Measurements from ENCODE around the gene BSND. TPM values are rescaled to one million over a fixed set of nuclear protein-coding genes. Genes with fewer than 3 reads are reported as not detected.

The BSND gene
- total and polyA plus RNA-seq, 3 experiments from 2014 or later = not detected

- Mint-ChIP-seq H3K27ac (no peak overlapping the region), H3K4me1 (peaks cover 0 to 11% (median 0%) of the 10 kb centered on the region in 3 donors), H3K4me3 (no peak overlapping the region), H3K9me3 (no peaks in the 10 kb centered on the region), H3K36me3 (no peaks in the 10 kb centered on the region), H3K27me3 (peaks cover 49 to 77% of the 10 kb centered on the region in 2 donors)
- CTCF ChIA-PET = no interaction called here
- POLR2A ChIA-PET = no interaction called here
- peaks cover 3% of the 10 kb centered on the region for H3K27me3 ChIP-seq (ENCODE audit: insufficient read depth, low read length, poor library complexity, severe bottlenecking)
- H3K4me3 ChIP-seq (ENCODE audit: low read length) = no peak overlapping the region
- DNase-seq = no peak
- H3K9me3 ChIP-seq (ENCODE audit: low read length) = no peaks in the 10 kb centered on the region
- no peaks in the 10 kb centered on the region for H3K36me3 ChIP-seq (ENCODE audit: insufficient read depth, low read length)
- H3K27ac ChIP-seq (ENCODE audit: low read depth, low read length) = no peak overlapping the region
- no peaks in the 10 kb centered on the region for H3K4me1 ChIP-seq (ENCODE audit: insufficient read depth, low read length)
These were observed 39.2 kb downstream of the BSND start for GRCh38 chr1:55037733-55038551.

- Histone ChIP-seq H3K4me1 (ENCODE audit: insufficient read depth, low read length) (no peaks in the 10 kb centered on the region), H3K27me3 (ENCODE audit: insufficient read depth, low read length, poor library complexity, severe bottlenecking) (peaks cover 3% of the 10 kb centered on the region), H3K9me3 (ENCODE audit: low read length) (no peaks in the 10 kb centered on the region), H3K27ac (ENCODE audit: low read depth, low read length) (no peak overlapping the region), H3K36me3 (ENCODE audit: insufficient read depth, low read length) (no peaks in the 10 kb centered on the region), H3K4me3 (ENCODE audit: low read length) (no peak overlapping the region)
- H3K9me3 Mint-ChIP-seq = no peaks in the 10 kb centered on the region
- DNase-seq = no peak
- POLR2A ChIA-PET = no interaction called here
- peaks cover 0 to 11% (median 0%) of the 10 kb centered on the region in 3 donors for H3K4me1 Mint-ChIP-seq
- H3K27me3 Mint-ChIP-seq = peaks cover 49 to 72% of the 10 kb centered on the region in 2 donors
- no peak overlapping the region for H3K27ac Mint-ChIP-seq
- H3K4me3 Mint-ChIP-seq = no peak overlapping the region
- H3K36me3 Mint-ChIP-seq = no peaks in the 10 kb centered on the region
- CTCF ChIA-PET = no interaction called here
These were observed 39.8 kb downstream of the BSND start for GRCh38 chr1:55038552-55038838.

GRCh38 chr1:55038974-55039341, 40.2 kb downstream of the BSND start:
- Histone ChIP-seq H3K36me3 (ENCODE audit: insufficient read depth, low read length) (no peaks in the 10 kb centered on the region), H3K9me3 (ENCODE audit: low read length) (no peaks in the 10 kb centered on the region), H3K27me3 (ENCODE audit: insufficient read depth, low read length, poor library complexity, severe bottlenecking) (peaks cover 3% of the 10 kb centered on the region), H3K4me3 (ENCODE audit: low read length) (no peak overlapping the region), H3K27ac (ENCODE audit: low read depth, low read length) (no peak overlapping the region), H3K4me1 (ENCODE audit: insufficient read depth, low read length) (no peaks in the 10 kb centered on the region)
- no peak for DNase-seq
- Mint-ChIP-seq H3K4me1 (peaks cover 0 to 11% (median 0%) of the 10 kb centered on the region in 3 donors), H3K27me3 (peaks cover 49 to 68% of the 10 kb centered on the region in 2 donors), H3K4me3 (no peak overlapping the region), H3K27ac (no peak overlapping the region), H3K36me3 (no peaks in the 10 kb centered on the region), H3K9me3 (no peaks in the 10 kb centered on the region)
- ChIA-PET POLR2A (no interaction called here), CTCF (no interaction called here)

- Histone ChIP-seq H3K4me3 (ENCODE audit: low read length) (no peak within 1 kb of the TSS), H3K36me3 (ENCODE audit: insufficient read depth, low read length) (no peaks in the 10 kb centered on the region), H3K9me3 (ENCODE audit: low read length) (no peaks in the 10 kb centered on the region), H3K4me1 (ENCODE audit: insufficient read depth, low read length) (no peaks in the 10 kb centered on the region), H3K27ac (ENCODE audit: low read depth, low read length) (peak within 1 kb of the TSS; percentile 24), H3K27me3 (ENCODE audit: insufficient read depth, low read length, poor library complexity, severe bottlenecking) (peaks cover 3% of the 10 kb centered on the region)
- Mint-ChIP-seq H3K36me3 (no peaks in the 10 kb centered on the region), H3K27me3 (peaks cover 49 to 62% of the 10 kb centered on the region in 2 donors), H3K4me3 (no peak within 1 kb of the TSS), H3K9me3 (no peaks in the 10 kb centered on the region), H3K27ac (no peak within 1 kb of the TSS), H3K4me1 (peaks cover 0 to 11% (median 0%) of the 10 kb centered on the region in 3 donors)
- no peak for DNase-seq
- ChIA-PET CTCF (no interaction called here), POLR2A (no interaction called here)
These were observed 40.8 kb downstream of the BSND start, which contains the start of gene PCSK9 for GRCh38 chr1:55039342-55040082. TSS of gene PCSK9 (plus strand) at chr1:55039548. CDS start at chr1:55039838, 290 bp downstream.

DNA sequence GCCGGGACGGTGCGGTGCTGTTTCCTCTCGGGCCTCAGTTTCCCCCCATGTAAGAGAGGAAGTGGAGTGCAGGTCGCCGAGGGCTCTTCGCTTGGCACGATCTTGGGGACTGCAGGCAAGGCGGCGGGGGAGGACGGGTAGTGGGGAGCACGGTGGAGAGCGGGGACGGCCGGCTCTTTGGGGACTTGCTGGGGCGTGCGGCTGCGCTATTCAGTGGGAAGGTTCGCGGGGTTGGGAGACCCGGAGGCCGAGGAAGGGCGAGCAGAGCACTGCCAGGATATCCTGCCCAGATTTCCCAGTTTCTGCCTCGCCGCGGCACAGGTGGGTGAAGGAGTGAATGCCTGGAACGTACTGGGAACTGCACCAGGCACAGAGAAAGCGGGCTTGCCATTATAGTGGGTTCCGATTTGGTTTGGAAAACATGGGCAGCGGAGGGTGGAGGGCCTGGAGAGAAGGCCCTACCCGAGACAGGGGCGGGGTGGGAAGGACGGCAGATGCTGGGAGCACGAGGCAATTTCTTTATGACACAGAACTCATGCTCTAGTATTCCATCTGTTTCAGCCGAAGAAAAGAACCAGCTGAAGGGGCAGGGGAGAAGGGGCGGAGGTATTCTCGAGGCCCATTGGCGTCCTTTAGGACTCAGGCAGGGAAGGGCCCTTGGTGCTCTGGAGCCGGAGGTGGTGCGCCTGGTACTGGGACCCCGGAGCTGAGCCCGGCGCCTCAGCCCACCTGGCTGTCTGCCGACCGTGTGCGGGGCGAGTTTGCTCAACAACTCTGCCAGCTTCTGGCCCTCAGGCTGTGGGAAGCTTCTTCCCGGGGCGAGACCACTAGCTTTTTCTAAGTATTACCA, 41.6 kb downstream of the BSND start:
- Histone ChIP-seq H3K4me3 (ENCODE audit: low read length) (no peak overlapping the region), H3K27ac (ENCODE audit: low read depth, low read length) (peak overlapping the region; percentile 24), H3K36me3 (ENCODE audit: insufficient read depth, low read length) (no peaks in the 10 kb centered on the region), H3K4me1 (ENCODE audit: insufficient read depth, low read length) (no peaks in the 10 kb centered on the region), H3K9me3 (ENCODE audit: low read length) (no peaks in the 10 kb centered on the region), H3K27me3 (ENCODE audit: insufficient read depth, low read length, poor library complexity, severe bottlenecking) (peaks cover 3% of the 10 kb centered on the region)
- ChIA-PET POLR2A (no interaction called here), CTCF (interaction anchor here (1.0 kb wide), 1 partner anchor 9 kb away, joined by 3 read pairs; no protein-coding TSS in a partner anchor)
- Mint-ChIP-seq H3K27ac (no peak overlapping the region), H3K36me3 (no peaks in the 10 kb centered on the region), H3K27me3 (peaks cover 46 to 56% of the 10 kb centered on the region in 2 donors), H3K4me3 (no peak overlapping the region), H3K9me3 (no peaks in the 10 kb centered on the region), H3K4me1 (peaks cover 0 to 11% (median 0%) of the 10 kb centered on the region in 3 donors)
- DNase-seq = no peak

GRCh38 chr1:55040933-55041494, 42.3 kb downstream of the BSND start:
- Histone ChIP-seq H3K4me1 (ENCODE audit: insufficient read depth, low read length) (no peaks in the 10 kb centered on the region), H3K9me3 (ENCODE audit: low read length) (no peaks in the 10 kb centered on the region), H3K27me3 (ENCODE audit: insufficient read depth, low read length, poor library complexity, severe bottlenecking) (peaks cover 3% of the 10 kb centered on the region), H3K4me3 (ENCODE audit: low read length) (no peak overlapping the region), H3K36me3 (ENCODE audit: insufficient read depth, low read length) (no peaks in the 10 kb centered on the region), H3K27ac (ENCODE audit: low read depth, low read length) (no peak overlapping the region)
- Mint-ChIP-seq H3K4me3 (no peak overlapping the region), H3K27me3 (peaks cover 43 to 50% of the 10 kb centered on the region in 2 donors), H3K27ac (no peak overlapping the region), H3K4me1 (peaks cover 0 to 11% (median 0%) of the 10 kb centered on the region in 3 donors), H3K36me3 (no peaks in the 10 kb centered on the region), H3K9me3 (no peaks in the 10 kb centered on the region)
- CTCF ChIA-PET = interaction anchor here (1.0 kb wide), 1 partner anchor 8 kb away, joined by 3 read pairs; no protein-coding TSS in a partner anchor
- DNase-seq = no peak
- POLR2A ChIA-PET = no interaction called here

DNA sequence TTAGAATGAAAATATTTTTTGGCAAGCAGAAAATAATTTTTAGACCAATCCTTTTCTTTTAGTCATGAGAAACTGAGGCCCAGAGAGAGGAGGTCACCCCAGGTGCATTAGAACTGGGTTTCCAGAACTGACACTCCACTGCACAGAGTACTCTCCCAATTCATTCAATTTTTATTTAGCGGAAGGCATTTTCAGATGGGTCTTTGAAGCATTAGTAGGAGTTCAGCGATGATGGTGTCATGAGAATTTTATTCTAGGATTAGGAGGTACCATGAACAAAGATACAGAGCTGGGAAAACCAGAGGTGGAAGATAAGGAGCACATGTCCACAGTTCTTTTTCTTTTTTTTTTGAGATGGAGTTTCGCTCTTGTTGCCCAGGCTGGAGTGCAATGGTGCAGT, 42.9 kb downstream of the BSND start:
- Histone ChIP-seq H3K4me1 (ENCODE audit: insufficient read depth, low read length) (no peaks in the 10 kb centered on the region), H3K9me3 (ENCODE audit: low read length) (no peaks in the 10 kb centered on the region), H3K27ac (ENCODE audit: low read depth, low read length) (no peak overlapping the region), H3K4me3 (ENCODE audit: low read length) (no peak overlapping the region), H3K27me3 (ENCODE audit: insufficient read depth, low read length, poor library complexity, severe bottlenecking) (peaks cover 3% of the 10 kb centered on the region), H3K36me3 (ENCODE audit: insufficient read depth, low read length) (no peaks in the 10 kb centered on the region)
- DNase-seq = no peak
- Mint-ChIP-seq H3K27me3 (peaks cover 42 to 45% of the 10 kb centered on the region in 2 donors), H3K36me3 (no peaks in the 10 kb centered on the region), H3K4me3 (no peak overlapping the region), H3K4me1 (peaks cover 0 to 11% (median 0%) of the 10 kb centered on the region in 3 donors), H3K9me3 (no peaks in the 10 kb centered on the region), H3K27ac (no peak overlapping the region)
- CTCF ChIA-PET = no interaction called here
- POLR2A ChIA-PET = no interaction called here

All from CD8-positive, alpha-beta memory T cell (primary cell).